Measurements from ENCODE around the gene MRGPRE.
A peak's percentile ranks its signal among the peaks of the same experiment; 100 is the strongest.

MRGPRE gene

DNA sequence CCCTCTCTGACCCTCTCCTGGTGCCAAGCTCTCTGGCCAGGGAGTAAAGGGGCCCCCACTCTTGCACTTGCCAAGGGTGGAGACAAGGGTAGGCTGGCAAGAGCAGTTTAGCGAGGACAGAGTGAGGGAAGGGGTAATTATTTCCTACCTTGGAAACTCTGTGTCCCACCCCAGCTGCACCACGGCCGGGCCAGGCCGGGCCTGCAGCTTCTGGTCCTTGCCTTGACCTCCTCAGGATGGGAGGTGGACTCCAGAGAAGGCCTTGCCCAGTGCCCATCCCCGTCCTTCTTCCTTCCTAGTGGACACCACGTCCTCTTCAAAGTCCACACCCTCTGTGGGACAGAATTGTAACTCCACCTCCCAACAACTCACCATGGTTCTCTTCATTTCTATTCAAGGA lies 48.7 kb downstream of the MRGPRE start:
- no peak overlapping the region for H3K4me3 ChIP-seq (replicated peaks; ENCODE audit: low read depth, low read length)
- TF ChIP-seq, protein P1, sequence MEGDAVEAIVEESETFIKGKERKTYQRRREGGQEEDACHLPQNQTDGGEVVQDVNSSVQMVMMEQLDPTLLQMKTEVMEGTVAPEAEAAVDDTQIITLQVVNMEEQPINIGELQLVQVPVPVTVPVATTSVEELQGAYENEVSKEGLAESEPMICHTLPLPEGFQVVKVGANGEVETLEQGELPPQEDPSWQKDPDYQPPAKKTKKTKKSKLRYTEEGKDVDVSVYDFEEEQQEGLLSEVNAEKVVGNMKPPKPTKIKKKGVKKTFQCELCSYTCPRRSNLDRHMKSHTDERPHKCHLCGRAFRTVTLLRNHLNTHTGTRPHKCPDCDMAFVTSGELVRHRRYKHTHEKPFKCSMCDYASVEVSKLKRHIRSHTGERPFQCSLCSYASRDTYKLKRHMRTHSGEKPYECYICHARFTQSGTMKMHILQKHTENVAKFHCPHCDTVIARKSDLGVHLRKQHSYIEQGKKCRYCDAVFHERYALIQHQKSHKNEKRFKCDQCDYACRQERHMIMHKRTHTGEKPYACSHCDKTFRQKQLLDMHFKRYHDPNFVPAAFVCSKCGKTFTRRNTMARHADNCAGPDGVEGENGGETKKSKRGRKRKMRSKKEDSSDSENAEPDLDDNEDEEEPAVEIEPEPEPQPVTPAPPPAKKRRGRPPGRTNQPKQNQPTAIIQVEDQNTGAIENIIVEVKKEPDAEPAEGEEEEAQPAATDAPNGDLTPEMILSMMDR (IDR thresholded peaks at IDR 0.05; ENCODE audit: low read length, missing control alignments), result no peak
- no peak for DNase-seq (ENCODE audit: low read depth)

DNA sequence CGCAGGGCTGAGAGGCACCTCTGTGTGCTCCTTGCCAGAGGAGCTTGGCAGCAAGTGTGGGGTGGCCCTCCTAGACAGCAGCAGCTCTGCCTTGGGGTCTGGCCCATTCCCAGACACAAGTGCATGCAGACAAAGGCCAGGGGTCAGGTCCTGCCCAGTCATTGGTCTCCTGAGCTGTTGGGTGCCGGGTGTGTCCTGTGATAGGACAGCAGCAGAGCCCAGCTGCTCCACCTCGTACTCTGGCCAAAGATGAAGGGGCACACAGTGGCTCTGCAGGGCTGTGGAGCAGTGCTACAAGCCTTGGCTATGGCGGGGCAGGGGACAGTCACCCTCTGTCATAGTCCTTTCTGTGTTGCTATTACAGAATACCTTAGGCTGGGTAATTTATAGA lies 49.8 kb downstream of the MRGPRE start:
- TF ChIP-seq, protein P1 (IDR thresholded peaks at IDR 0.05; ENCODE audit: low read length, missing control alignments), result no peak
- H3K4me3 ChIP-seq (replicated peaks; ENCODE audit: low read depth, low read length), result no peak overlapping the region
- no peak for DNase-seq (ENCODE audit: low read depth)

DNA sequence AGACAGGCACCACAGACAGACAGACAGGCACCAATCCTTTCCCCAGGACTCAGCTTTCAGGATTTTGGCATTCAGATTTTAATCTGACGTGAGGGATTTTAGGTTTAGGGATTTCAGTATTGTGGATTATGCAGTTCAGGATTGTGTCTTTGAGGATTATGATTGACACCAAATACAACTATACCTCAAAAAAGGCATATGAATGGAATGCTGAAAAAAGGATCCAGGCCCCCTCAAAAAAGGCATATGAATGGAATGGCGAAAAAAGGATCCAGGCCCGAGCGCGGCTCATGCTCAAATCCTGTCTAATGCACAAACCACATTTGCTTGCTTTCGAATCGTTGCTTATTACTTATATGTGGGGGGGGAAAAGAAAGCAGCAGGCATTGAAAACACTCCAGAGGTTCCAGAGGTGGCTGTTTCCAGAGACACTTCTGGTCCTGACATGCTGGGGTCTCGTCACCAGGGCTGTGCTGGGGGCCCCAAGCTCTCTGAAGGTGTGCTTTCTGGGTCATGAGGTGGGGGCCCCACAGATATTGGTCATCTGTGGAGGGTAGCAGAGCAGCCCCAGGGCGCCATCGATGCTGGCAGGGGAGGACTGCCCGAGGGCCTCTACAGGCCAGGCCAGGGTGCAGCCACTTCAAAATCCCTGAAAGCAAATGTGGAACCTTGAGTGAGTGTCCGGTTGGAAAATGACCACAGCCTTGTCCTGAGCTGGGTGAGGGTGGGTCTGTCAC lies 50.3 kb downstream of the MRGPRE start:
- no peak for DNase-seq (ENCODE audit: low read depth)
- H3K4me3 ChIP-seq (replicated peaks; ENCODE audit: low read depth, low read length), result no peak overlapping the region
- TF ChIP-seq, protein P1 (IDR thresholded peaks at IDR 0.05; ENCODE audit: low read length, missing control alignments), result no peak

DNA sequence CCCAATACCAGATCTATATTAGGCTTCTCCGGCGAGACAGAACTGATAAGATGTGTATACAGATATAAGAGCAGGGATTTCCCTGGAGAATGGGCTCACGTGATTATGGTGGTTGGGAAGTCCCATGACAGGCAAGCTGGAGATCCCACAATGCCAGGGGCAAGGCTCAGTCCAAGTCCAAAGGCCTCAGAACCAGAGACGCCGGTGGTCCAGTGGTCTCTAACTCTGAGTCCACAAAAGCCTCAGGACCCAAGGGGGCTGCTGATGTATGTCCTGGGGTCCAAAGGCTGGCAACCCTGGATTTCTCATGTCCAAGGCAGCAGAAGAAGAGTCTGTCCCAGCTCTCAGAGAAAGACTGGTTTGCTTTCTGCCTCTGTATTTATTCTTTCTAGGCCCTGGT lies 51.3 kb downstream of the MRGPRE start:
- TF ChIP-seq, protein P1 (IDR thresholded peaks at IDR 0.05; ENCODE audit: low read length, missing control alignments), result no peak
- DNase-seq (ENCODE audit: low read depth), result no peak
- no peak overlapping the region for H3K4me3 ChIP-seq (replicated peaks; ENCODE audit: low read depth, low read length)

DNA sequence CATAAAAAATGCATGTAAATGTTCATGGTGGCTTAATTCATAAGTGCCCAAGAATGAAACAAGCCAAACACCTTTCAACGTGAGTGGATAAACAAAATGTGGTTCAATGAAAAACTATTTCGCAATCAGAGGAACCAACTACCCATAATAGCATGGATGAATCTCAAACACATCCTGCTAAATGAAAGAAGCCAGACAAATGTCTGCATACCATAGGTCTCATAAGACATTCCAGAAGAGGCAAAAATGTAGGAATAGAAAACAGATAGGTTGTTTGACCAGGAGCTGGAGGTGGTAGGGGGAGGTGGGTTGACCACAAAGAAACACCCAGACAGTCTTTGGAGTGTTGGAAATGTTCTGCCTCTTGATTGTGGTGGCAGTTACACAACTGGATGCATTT lies 53.9 kb downstream of the MRGPRE start:
- H3K4me3 ChIP-seq (replicated peaks; ENCODE audit: low read depth, low read length), result no peak overlapping the region
- DNase-seq (ENCODE audit: low read depth), result peak; percentile 41
- TF ChIP-seq, protein P1 (IDR thresholded peaks at IDR 0.05; ENCODE audit: low read length, missing control alignments), result no peak

DNA sequence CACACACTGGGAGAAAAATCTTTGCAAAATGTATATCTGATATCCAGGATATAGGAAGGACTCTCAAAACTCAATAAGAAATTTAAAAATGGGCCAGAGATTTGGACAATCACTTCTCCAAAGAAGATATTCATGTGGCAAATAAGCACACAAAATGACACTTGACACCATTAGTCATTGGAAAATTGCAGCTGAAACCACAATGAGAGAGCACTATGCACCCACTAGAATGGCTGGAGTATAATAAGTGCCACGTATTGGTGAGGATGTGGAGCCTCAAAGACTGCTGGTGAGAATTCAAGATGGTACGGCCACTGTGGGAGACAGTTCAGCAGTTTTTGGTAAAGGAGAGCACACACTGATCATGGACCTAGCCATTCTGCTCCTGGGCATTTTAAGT lies 54.3 kb downstream of the MRGPRE start:
- no peak overlapping the region for H3K4me3 ChIP-seq (replicated peaks; ENCODE audit: low read depth, low read length)
- TF ChIP-seq, protein P1 (IDR thresholded peaks at IDR 0.05; ENCODE audit: low read length, missing control alignments), result no peak
- no peak for DNase-seq (ENCODE audit: low read depth)
